ENCODE data around the gene PPM1G.

GRCh38 chr2:27362678-27363420 lies 46.5 kb downstream of the PPM1G start:
- TF ChIP-seq POLR2A (IDR thresholded peaks at IDR 0.05) (no peak), CTCF (IDR thresholded peaks at IDR 0.05) (no peak)
